Neural progenitor cell (in vitro differentiated cells): Measurements from ENCODE around the gene DUSP12. TPM values are rescaled to one million over a fixed set of nuclear protein-coding genes. Genes with fewer than 3 reads are reported as not detected.
"Not testable (repeated sequence)": the region's sequence is repeated elsewhere in the genome, so short reads cannot be mapped to it uniquely, and the experiment has no call there.

Experiments used
- DNase-seq: peaks from one replicate; pipeline ENCODE4 v3.0.0-alpha.2; 2016; ENCODE audit warnings: low spot score
- H2AFZ ChIP-seq: fragments of 200-600 bp; sonication (generic); replicated peaks from 2 replicates; pipeline ENCODE4 v1.6.1; 2016; ENCODE audit warnings: antibody characterized with exemption
- H3F3A ChIP-seq: fragments of 200-600 bp; sonication (generic); 2 replicates; pipeline ENCODE4 v1.6.1; 2016; ENCODE audit warnings: antibody characterized with exemption, low read depth
- H3K27ac ChIP-seq: fragments of 200-600 bp; sonication (generic); 2 replicates; pipeline ENCODE4 v1.5.1; 2016; ENCODE audit warnings: mild to moderate bottlenecking
- H3K27me3 ChIP-seq: fragments of 200-600 bp; sonication (generic); 2 replicates; pipeline ENCODE4 v1.6.1; 2016; ENCODE audit warnings: mild to moderate bottlenecking, moderate library complexity
- H3K36me3 ChIP-seq: fragments of 200-600 bp; sonication (generic); 2 replicates; pipeline ENCODE4 v1.5.1; 2016
- H3K4me1 ChIP-seq: fragments of 200-600 bp; sonication (generic); 2 replicates; pipeline ENCODE4 v1.6.1; 2016; ENCODE audit warnings: mixed run types
- H3K4me2 ChIP-seq: fragments of 200-600 bp; sonication (generic); 2 replicates; pipeline ENCODE4 v1.6.1; 2016
- H3K4me3 ChIP-seq: fragments of 200-600 bp; sonication (generic); 2 replicates; pipeline ENCODE4 v1.5.1; 2016
- H3K79me2 ChIP-seq: fragments of 200-600 bp; sonication (generic); 2 replicates; pipeline ENCODE4 v1.6.1; 2016; ENCODE audit warnings: low read depth
- H3K9ac ChIP-seq: fragments of 200-600 bp; sonication (generic); 2 replicates; pipeline ENCODE4 v1.6.1; 2016
- H3K9me3 ChIP-seq: fragments of 200-600 bp; sonication (generic); 2 replicates; pipeline ENCODE4 v1.5.1; 2016; ENCODE audit warnings: low read depth
- H4K20me1 ChIP-seq: fragments of 200-600 bp; sonication (generic); 2 replicates; pipeline ENCODE4 v1.6.1; 2016; ENCODE audit warnings: low read depth
- H3K27ac Mint-ChIP-seq: 3 replicates; pipeline ENCODE4 v1.8.0; 2021; ENCODE audit warnings: mixed read lengths
- H3K27me3 Mint-ChIP-seq: 2 replicates; pipeline ENCODE4 v1.8.0; 2022; ENCODE audit warnings: low read depth, mild to moderate bottlenecking, inconsistent platforms, moderate library complexity, mixed read lengths; ENCODE audit not compliant: insufficient read depth
- H3K36me3 Mint-ChIP-seq: 3 replicates; pipeline ENCODE4 v1.8.0; 2021; ENCODE audit warnings: mixed read lengths
- H3K4me1 Mint-ChIP-seq: 3 replicates; pipeline ENCODE4 v1.8.0; 2021; ENCODE audit warnings: mixed read lengths
- H3K4me3 Mint-ChIP-seq: 3 replicates; pipeline ENCODE4 v1.8.0; 2021; ENCODE audit warnings: mild to moderate bottlenecking, moderate library complexity, mixed read lengths
- H3K9me3 Mint-ChIP-seq: 3 replicates; pipeline ENCODE4 v1.8.0; 2020; ENCODE audit warnings: mixed read lengths
- CTCF ChIP-seq: fragments of 200-600 bp; sonication (generic); IDR thresholded peaks from 2 replicates; pipeline ENCODE4 v1.5.1; 2017; ENCODE audit warnings: antibody characterized with exemption, mild to moderate bottlenecking
- EZH2 ChIP-seq: fragments of 200-600 bp; sonication (generic); IDR thresholded peaks from 2 replicates; pipeline ENCODE4 v1.6.1; 2017; ENCODE audit warnings: antibody characterized with exemption, mild to moderate bottlenecking, moderate library complexity
- EZH2phosphoT487 ChIP-seq: fragments of 200-600 bp; sonication (generic); IDR thresholded peaks from 2 replicates; pipeline ENCODE4 v1.6.1; 2017; ENCODE audit warnings: antibody characterized with exemption
- total RNA-seq: library from RNA; depleted of rRNA; stranded (reverse); fragments of >200 nt; gene quantifications from 2 replicates; pipeline ENCODE4 v1.2.3, GENCODE V29; 2015; ENCODE audit warnings: low replicate concordance

The DUSP12 gene
- total RNA-seq, 1 donor from 2014 or later = 81.1 TPM

- no peaks in the 10 kb centered on the region for H3K9me3 Mint-ChIP-seq
- Histone ChIP-seq H3F3A (peaks cover 10% of the 10 kb centered on the region), H4K20me1 (no peaks in the 10 kb centered on the region), H3K4me2 (peak within 1 kb of the TSS; percentile 87), H3K4me1 (peaks cover 8% of the 10 kb centered on the region), H3K4me3 (peak within 1 kb of the TSS; percentile 70), H3K9ac (peak within 1 kb of the TSS; percentile 46), H3K9me3 (no peaks in the 10 kb centered on the region), H3K79me2 (peaks cover 30% of the 10 kb centered on the region), H3K27me3 (no peaks in the 10 kb centered on the region), H3K27ac (no peak within 1 kb of the TSS), H2AFZ (peak within 1 kb of the TSS; percentile 79), H3K36me3 (no peaks in the 10 kb centered on the region)
- peak within 1 kb of the TSS; percentile 98 for H3K4me3 Mint-ChIP-seq
- no peaks in the 10 kb centered on the region for H3K27me3 Mint-ChIP-seq
- DNase-seq = peak; percentile 78
- peak within 1 kb of the TSS; percentile 95 for H3K27ac Mint-ChIP-seq
- H3K4me1 Mint-ChIP-seq = peaks cover 14% of the 10 kb centered on the region
- TF ChIP-seq EZH2 = no peak
- TF ChIP-seq CTCF = no peak
- TF ChIP-seq EZH2phosphoT487 = no peak
- no peaks in the 10 kb centered on the region for H3K36me3 Mint-ChIP-seq
Measured at GRCh38 chr1:161766102-161766981, 16.8 kb downstream of the DUSP12 start, which contains the start of gene ATF6. ATF6 (plus strand) TSS chr1:161766320; CDS start chr1:161766361, 41 bp downstream.

- H3K4me2 ChIP-seq = no peak overlapping the region
- no peak overlapping the region for H3K27ac Mint-ChIP-seq
- H2AFZ ChIP-seq = no peak overlapping the region
- H3K36me3 Mint-ChIP-seq = no peaks in the 10 kb centered on the region
- peaks cover 14% of the 10 kb centered on the region for H3K4me1 Mint-ChIP-seq
- H3K4me3 ChIP-seq = no peak overlapping the region
- no peak overlapping the region for H3K9ac ChIP-seq
- peaks cover 30% of the 10 kb centered on the region for H3K79me2 ChIP-seq
- H3K4me3 Mint-ChIP-seq = peak overlapping the region; percentile 57
- no peaks in the 10 kb centered on the region for H3K9me3 ChIP-seq
- H3K9me3 Mint-ChIP-seq = no peaks in the 10 kb centered on the region
- no peaks in the 10 kb centered on the region for H3K27me3 ChIP-seq
- no peaks in the 10 kb centered on the region for H3K36me3 ChIP-seq
- peaks cover 10% of the 10 kb centered on the region for H3F3A ChIP-seq
- H3K27ac ChIP-seq = no peak overlapping the region
- no peak for DNase-seq
- H3K27me3 Mint-ChIP-seq = no peaks in the 10 kb centered on the region
- no peak for TF ChIP-seq EZH2phosphoT487
- no peak for TF ChIP-seq CTCF
- TF ChIP-seq EZH2 = no peak
- H4K20me1 ChIP-seq = no peaks in the 10 kb centered on the region
- H3K4me1 ChIP-seq = peaks cover 8% of the 10 kb centered on the region
Measured at GRCh38 chr1:161768461-161768860, 18.9 kb downstream of the DUSP12 start.

- H3K79me2 ChIP-seq = peaks cover 30% of the 10 kb centered on the region
- H4K20me1 ChIP-seq = no peaks in the 10 kb centered on the region
- H3K4me3 ChIP-seq = no peak overlapping the region
Measured at GRCh38 chr1:161768986-161769672, 19.5 kb downstream of the DUSP12 start.

GRCh38 chr1:161769673-161770045 is 20.1 kb downstream of the DUSP12 start:
- H4K20me1 ChIP-seq, H3K27ac Mint-ChIP-seq, H3K27me3 Mint-ChIP-seq, H2AFZ ChIP-seq, H3K27me3 ChIP-seq, H3K36me3 ChIP-seq, H3K4me2 ChIP-seq, H3K27ac ChIP-seq, H3K9me3 ChIP-seq, H3K4me3 ChIP-seq, H3K36me3 Mint-ChIP-seq, H3K4me1 ChIP-seq, H3K9me3 Mint-ChIP-seq, H3K4me3 Mint-ChIP-seq, H3K9ac ChIP-seq, DNase-seq, H3F3A ChIP-seq: not testable (repeated sequence)
- peaks cover 30% of the 10 kb centered on the region for H3K79me2 ChIP-seq
- peaks cover 14% of the 10 kb centered on the region for H3K4me1 Mint-ChIP-seq

More at GRCh38 chr1:161768986-161769672, 19.5 kb downstream of the DUSP12 start:
- TF ChIP-seq CTCF = no peak
- no peak for TF ChIP-seq EZH2
- TF ChIP-seq EZH2phosphoT487 = no peak
- H3K4me1 ChIP-seq = peaks cover 8% of the 10 kb centered on the region
- H3K4me2 ChIP-seq = no peak overlapping the region
- Mint-ChIP-seq H3K27ac (no peak overlapping the region), H3K27me3 (no peaks in the 10 kb centered on the region), H3K4me3 (no peak overlapping the region), H3K36me3 (no peaks in the 10 kb centered on the region), H3K4me1 (peaks cover 14% of the 10 kb centered on the region), H3K9me3 (no peaks in the 10 kb centered on the region)
- no peak overlapping the region for H3K27ac ChIP-seq
- no peak for DNase-seq
- no peaks in the 10 kb centered on the region for H3K27me3 ChIP-seq
- H3K36me3 ChIP-seq = no peaks in the 10 kb centered on the region
- H3K9me3 ChIP-seq = no peaks in the 10 kb centered on the region
- H3K9ac ChIP-seq = no peak overlapping the region
- no peak overlapping the region for H2AFZ ChIP-seq
- H3F3A ChIP-seq = peaks cover 10% of the 10 kb centered on the region
